CD4-positive, CD25-positive, alpha-beta regulatory T cell (primary cell): ENCODE measurements around the gene ACAT1. TPM values are rescaled to one million over a fixed set of nuclear protein-coding genes. Genes with fewer than 3 reads are reported as not detected.
"Not testable (repeated sequence)": the region's sequence is repeated elsewhere in the genome, so short reads cannot be mapped to it uniquely, and the experiment has no call there.

Experiments used
- ATAC-seq, 2 donors: fragments of 150-1000 bp; cut with Tn5 transposase; one replicate each; pipeline ENCODE4 v1.10.0; 2021; ENCODE audit warnings: low read depth in 2 of 2, moderate number of reproducible peaks in 2 of 2, moderate library complexity in 1 of 2
- DNase-seq, 3 donors: peaks; one replicate each; pipeline versions ENCODE4 v3.0.0 to v3.0.0-alpha.2; 2012 to 2022; ENCODE audit warnings: mixed read lengths in 1 of 3
- H3K27ac ChIP-seq: one replicate; pipeline ENCODE4 v1.7.0; 2013; ENCODE audit warnings: mild to moderate bottlenecking, low read length; ENCODE audit not compliant: insufficient read depth, poor library complexity, severe bottlenecking
- H3K27me3 ChIP-seq: one replicate; pipeline ENCODE4 v1.7.0; 2013; ENCODE audit warnings: low read length; ENCODE audit not compliant: control insufficient read depth, insufficient read depth
- H3K36me3 ChIP-seq: one replicate; pipeline ENCODE4 v1.7.0; 2013; ENCODE audit warnings: mild to moderate bottlenecking, low read length, moderate library complexity; ENCODE audit not compliant: control insufficient read depth, insufficient read depth
- H3K4me1 ChIP-seq: 2 replicates; pipeline ENCODE4 v1.7.0; 2013; ENCODE audit warnings: mild to moderate bottlenecking, low read length; ENCODE audit not compliant: insufficient read depth, control insufficient read depth, poor library complexity, severe bottlenecking
- H3K4me3 ChIP-seq: one replicate; pipeline ENCODE4 v1.7.0; 2013; ENCODE audit warnings: low read depth, mild to moderate bottlenecking, low read length, moderate library complexity
- H3K9me3 ChIP-seq, 2 experiments: 1 replicate in 1 of 2; 2 replicates in 1 of 2; pipeline ENCODE4 v1.7.0; 2013; ENCODE audit warnings: low read length in 2 of 2, mild to moderate bottlenecking in 1 of 2, moderate library complexity in 1 of 2; ENCODE audit not compliant: control insufficient read depth in 2 of 2
- H3K27ac Mint-ChIP-seq, 3 donors: one replicate each; pipeline ENCODE4 v1.8.0; 2020 to 2022; ENCODE audit warnings: mild to moderate bottlenecking in 3 of 3, mixed read lengths in 3 of 3, moderate library complexity in 2 of 3
- H3K27me3 Mint-ChIP-seq: one replicate; pipeline ENCODE4 v1.8.0; 2022; ENCODE audit warnings: mild to moderate bottlenecking, mixed read lengths
- H3K36me3 Mint-ChIP-seq: one replicate; pipeline ENCODE4 v1.8.0; 2020; ENCODE audit warnings: mixed read lengths
- H3K4me1 Mint-ChIP-seq, 4 donors: one replicate each; pipeline ENCODE4 v1.8.0; 2020 to 2022; ENCODE audit warnings: mixed read lengths in 4 of 4, mild to moderate bottlenecking in 1 of 4
- H3K4me3 Mint-ChIP-seq, 4 donors: one replicate each; pipeline ENCODE4 v1.8.0; 2020 to 2022; ENCODE audit warnings: mild to moderate bottlenecking in 4 of 4, mixed read lengths in 4 of 4, moderate library complexity in 3 of 4
- H3K9me3 Mint-ChIP-seq, 7 donors: one replicate each; pipeline ENCODE4 v1.8.0; 2020 to 2022; ENCODE audit warnings: mixed read lengths in 7 of 7, mild to moderate bottlenecking in 3 of 7, moderate library complexity in 2 of 7
- polyA plus RNA-seq, 4 donors: library from polyadenylated mRNA; unstranded; fragments of 300-500 nt; fragmentation: Illumina TruSeq; gene quantifications; one replicate each; pipeline ENCODE4 v1.2.3, GENCODE V29; 2021
- total RNA-seq: library from RNA; stranded (reverse); gene quantifications from one replicate; pipeline ENCODE4 v1.2.3, GENCODE V29; 2022

The ACAT1 gene
- total and polyA plus RNA-seq, 5 donors from 2014 or later = 19.0 to 52.6 (median 43.8) TPM

DNA sequence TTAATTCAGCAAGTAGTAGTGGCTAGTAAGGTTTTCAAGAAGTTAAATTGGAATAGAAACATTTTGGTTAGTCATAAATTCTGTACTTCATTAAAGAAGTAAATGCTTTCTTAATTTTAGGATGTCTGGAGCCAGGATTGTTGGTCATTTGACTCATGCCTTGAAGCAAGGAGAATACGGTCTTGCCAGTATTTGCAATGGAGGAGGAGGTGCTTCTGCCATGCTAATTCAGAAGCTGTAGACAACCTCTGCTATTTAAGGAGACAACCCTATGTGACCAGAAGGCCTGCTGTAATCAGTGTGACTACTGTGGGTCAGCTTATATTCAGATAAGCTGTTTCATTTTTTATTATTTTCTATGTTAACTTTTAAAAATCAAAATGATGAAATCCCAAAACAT, 25.8 kb downstream of the ACAT1 start:
- peaks cover 0 to 20% (median 12%) of the 10 kb centered on the region in 4 donors for H3K4me1 Mint-ChIP-seq
- peaks cover 4% of the 10 kb centered on the region for H3K4me1 ChIP-seq
- H3K27me3 Mint-ChIP-seq = no peaks in the 10 kb centered on the region
- no peaks in the 10 kb centered on the region for H3K27me3 ChIP-seq
- no peak overlapping the region for H3K4me3 ChIP-seq
- peaks cover 82% of the 10 kb centered on the region for H3K36me3 ChIP-seq
- no peak overlapping the region for H3K4me3 Mint-ChIP-seq
- no peak overlapping the region for H3K27ac Mint-ChIP-seq
- no peaks in the 10 kb centered on the region for H3K9me3 ChIP-seq
- H3K9me3 Mint-ChIP-seq = no peaks in the 10 kb centered on the region
- DNase-seq (no peak), ATAC-seq (no peak)
- H3K36me3 Mint-ChIP-seq = peaks cover 42% of the 10 kb centered on the region
- no peak overlapping the region for H3K27ac ChIP-seq

DNA sequence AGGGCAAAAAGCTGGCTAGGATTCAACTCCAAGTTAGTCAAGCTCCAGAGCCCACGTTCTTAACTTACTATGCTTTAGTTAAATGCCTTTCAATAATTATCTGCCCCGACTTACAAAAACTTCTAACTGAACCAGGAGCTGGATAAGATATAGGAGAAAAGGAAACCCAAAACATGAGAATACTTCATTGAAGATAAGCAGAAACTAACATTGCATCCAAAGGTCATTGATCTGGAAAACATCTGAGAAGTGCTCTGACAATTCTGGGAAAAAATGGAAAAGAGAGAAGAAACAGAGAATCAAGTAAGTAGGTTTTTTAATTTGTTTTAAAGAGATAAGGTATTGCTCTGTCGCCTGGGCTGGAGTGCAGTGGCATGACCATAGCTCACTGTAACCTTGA, 27.2 kb downstream of the ACAT1 start:
- Mint-ChIP-seq H3K4me1 (peaks cover 0 to 20% (median 12%) of the 10 kb centered on the region in 4 donors), H3K36me3 (peaks cover 46% of the 10 kb centered on the region), H3K27ac (peak overlapping the region in 1 of 3 donors; percentile 95), H3K9me3 (no peaks in the 10 kb centered on the region), H3K27me3 (no peaks in the 10 kb centered on the region), H3K4me3 (no peak overlapping the region)
- Histone ChIP-seq H3K27ac (no peak overlapping the region), H3K4me1 (peaks cover 4% of the 10 kb centered on the region), H3K4me3 (no peak overlapping the region), H3K27me3 (no peaks in the 10 kb centered on the region), H3K36me3 (peaks cover 77% of the 10 kb centered on the region), H3K9me3 (no peaks in the 10 kb centered on the region)
- DNase-seq (no peak), ATAC-seq (no peak)

DNA sequence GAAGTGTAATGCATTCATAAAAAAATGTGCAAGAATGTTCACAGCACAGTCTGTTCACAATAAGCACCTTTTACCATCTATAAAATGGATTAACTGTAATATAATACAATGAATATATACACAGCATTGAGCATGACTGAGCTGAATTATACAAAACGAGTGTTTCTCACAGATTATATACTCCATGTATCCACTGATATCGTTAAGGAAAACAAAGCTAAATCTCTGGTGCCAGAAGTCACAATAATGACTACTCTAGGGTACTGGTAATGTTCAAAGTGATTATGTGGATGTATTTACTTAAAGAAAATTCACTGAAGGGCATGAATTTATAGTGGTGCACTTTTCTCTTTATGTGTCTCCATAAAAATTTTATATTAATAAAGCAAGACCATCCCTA, 33.2 kb downstream of the ACAT1 start:
- peaks cover 78% of the 10 kb centered on the region for H3K36me3 ChIP-seq
- peaks cover 41% of the 10 kb centered on the region for H3K36me3 Mint-ChIP-seq
- peak overlapping the region in 1 of 3 donors; percentile 1 for H3K27ac Mint-ChIP-seq

DNA sequence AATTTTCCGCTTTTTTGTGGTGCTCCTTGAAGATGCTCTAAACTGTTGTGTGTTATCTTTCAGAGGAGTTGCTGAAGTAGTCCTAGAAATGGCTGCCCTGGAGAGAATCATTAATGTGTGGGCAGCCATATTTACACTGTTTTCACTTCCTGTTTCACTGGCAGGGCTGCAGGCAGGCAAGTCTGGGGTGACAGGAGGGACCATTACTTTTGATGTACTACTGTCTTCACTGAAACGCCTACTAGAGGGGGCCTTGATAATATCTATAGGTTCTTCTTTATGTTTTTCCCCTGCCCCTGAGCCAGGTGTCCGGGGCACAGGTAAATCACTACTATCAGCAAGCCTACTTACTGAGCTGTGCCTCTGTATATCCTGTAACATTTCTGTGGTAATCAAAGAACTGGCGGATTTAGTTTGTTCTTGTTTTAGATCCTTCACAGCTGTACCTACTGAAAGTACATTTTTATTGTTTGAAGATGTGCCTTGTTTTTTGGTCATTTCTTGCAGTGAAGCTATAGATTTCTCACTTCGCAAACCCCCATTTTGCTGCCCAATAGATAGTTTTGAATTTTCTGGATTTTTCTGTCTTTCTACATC, 39.7 kb downstream of the ACAT1 start:
- no peaks in the 10 kb centered on the region for H3K9me3 Mint-ChIP-seq
- Histone ChIP-seq H3K4me1 (no peaks in the 10 kb centered on the region), H3K36me3 (peaks cover 84% of the 10 kb centered on the region), H3K27me3 (no peaks in the 10 kb centered on the region), H3K9me3 (no peaks in the 10 kb centered on the region), H3K4me3 (no peak overlapping the region), H3K27ac (no peak overlapping the region)
- peaks cover 31% of the 10 kb centered on the region for H3K36me3 Mint-ChIP-seq
- peaks cover 0 to 21% (median 6%) of the 10 kb centered on the region in 4 donors for H3K4me1 Mint-ChIP-seq
- DNase-seq (peak in 2 of 3 donors; percentile 5 to 47), ATAC-seq (peak; percentile 53 to 60)
- no peak overlapping the region for H3K4me3 Mint-ChIP-seq
- H3K27ac Mint-ChIP-seq = peak overlapping the region; percentile 57 to 93 (median 85)
- no peaks in the 10 kb centered on the region for H3K27me3 Mint-ChIP-seq

More for the DNA sequence above, 33.2 kb downstream of the ACAT1 start:
- no peaks in the 10 kb centered on the region for H3K9me3 ChIP-seq
- H3K27me3 Mint-ChIP-seq = no peaks in the 10 kb centered on the region
- no peaks in the 10 kb centered on the region for H3K9me3 Mint-ChIP-seq
- H3K4me1 Mint-ChIP-seq = peaks cover 0 to 6% (median 2%) of the 10 kb centered on the region in 4 donors
- no peak overlapping the region for H3K27ac ChIP-seq
- no peak overlapping the region for H3K4me3 Mint-ChIP-seq
- no peaks in the 10 kb centered on the region for H3K4me1 ChIP-seq
- no peaks in the 10 kb centered on the region for H3K27me3 ChIP-seq
- ATAC-seq = no peak
- H3K4me3 ChIP-seq = no peak overlapping the region
- DNase-seq = no peak

DNA sequence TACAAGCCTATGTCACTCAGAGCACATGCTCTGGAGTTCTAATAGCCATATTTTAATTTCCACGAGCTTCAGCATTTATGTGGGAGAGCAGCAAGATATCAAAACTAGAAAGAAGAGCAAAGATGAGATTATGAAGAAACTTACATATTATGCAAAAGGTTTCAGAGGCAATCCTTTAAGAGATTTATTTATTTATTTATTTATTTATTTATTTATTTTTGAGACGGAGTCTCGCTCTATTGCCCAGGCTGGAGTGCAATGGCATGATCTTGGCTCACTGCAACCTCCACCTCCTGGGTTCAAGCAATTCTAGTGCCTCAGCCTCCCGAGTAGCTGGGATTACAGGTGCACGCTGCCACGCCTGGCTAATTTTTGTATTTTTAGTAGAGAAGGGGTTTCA, 41.5 kb downstream of the ACAT1 start:
- H3K27ac Mint-ChIP-seq = not testable (repeated sequence)

DNA sequence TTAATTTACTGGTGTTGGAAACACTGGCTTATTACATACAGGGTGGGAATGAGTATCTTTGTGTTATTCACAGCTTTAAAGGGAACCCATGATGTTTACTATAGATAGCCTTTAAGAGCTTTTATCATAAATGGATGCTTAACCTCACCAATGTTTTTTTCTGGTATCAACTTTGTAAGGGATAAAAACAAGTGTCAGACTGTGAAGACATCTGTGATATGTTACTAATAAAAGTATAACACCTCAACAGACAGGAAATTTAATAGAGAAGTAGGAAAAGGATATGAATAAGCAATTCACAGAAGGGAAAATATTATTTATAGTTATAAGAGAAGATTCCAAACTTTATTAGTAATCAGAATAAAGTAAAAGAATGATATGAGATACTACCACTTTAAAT, 46.3 kb downstream of the ACAT1 start:
- Mint-ChIP-seq H3K27me3 (no peaks in the 10 kb centered on the region), H3K4me3 (no peak overlapping the region), H3K27ac (peak overlapping the region; percentile 56 to 83 (median 67)), H3K4me1 (peaks cover 9 to 30% (median 20%) of the 10 kb centered on the region in 4 donors), H3K36me3 (peaks cover 38% of the 10 kb centered on the region), H3K9me3 (no peaks in the 10 kb centered on the region)
- no peak for ATAC-seq
- DNase-seq = no peak
- Histone ChIP-seq H3K27ac (no peak overlapping the region), H3K9me3 (no peaks in the 10 kb centered on the region), H3K36me3 (peaks cover 67% of the 10 kb centered on the region), H3K27me3 (no peaks in the 10 kb centered on the region), H3K4me3 (no peak overlapping the region), H3K4me1 (no peaks in the 10 kb centered on the region)

More for the DNA sequence above, 41.5 kb downstream of the ACAT1 start:
- peaks cover 84% of the 10 kb centered on the region for H3K36me3 ChIP-seq
- H3K27me3 Mint-ChIP-seq, H3K9me3 ChIP-seq, H3K27ac ChIP-seq, H3K9me3 Mint-ChIP-seq, ATAC-seq, H3K4me1 ChIP-seq, H3K4me3 Mint-ChIP-seq, H3K4me3 ChIP-seq, DNase-seq, H3K27me3 ChIP-seq: not testable (repeated sequence)
- Mint-ChIP-seq H3K4me1 (peaks cover 0 to 21% (median 8%) of the 10 kb centered on the region in 4 donors), H3K36me3 (peaks cover 39% of the 10 kb centered on the region)

DNA sequence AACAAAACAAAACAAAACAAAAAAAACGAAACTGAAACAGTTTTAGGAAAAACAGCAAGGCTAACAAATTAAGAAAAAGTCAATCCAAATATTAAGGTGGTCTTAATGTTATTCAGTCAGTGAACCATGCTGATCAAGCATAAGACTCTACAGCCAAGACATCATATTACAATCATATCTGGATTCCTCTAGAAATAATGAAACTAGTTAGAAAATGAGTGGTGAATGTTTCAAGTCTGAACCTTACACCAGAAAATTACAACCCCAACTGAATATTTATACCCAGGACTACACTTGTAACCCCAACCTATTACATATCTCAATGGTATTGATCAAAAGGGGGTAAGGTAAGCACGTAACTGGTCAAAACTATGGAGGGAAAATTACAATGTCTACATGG, 48.8 kb downstream of the ACAT1 start:
- peak overlapping the region; percentile 45 to 95 (median 65) for H3K27ac Mint-ChIP-seq
- Histone ChIP-seq H3K4me3 (no peak overlapping the region), H3K27ac (no peak overlapping the region), H3K36me3 (peaks cover 69% of the 10 kb centered on the region), H3K27me3 (no peaks in the 10 kb centered on the region), H3K4me1 (no peaks in the 10 kb centered on the region), H3K9me3 (no peaks in the 10 kb centered on the region)
- DNase-seq (peak in 1 of 3 donors; percentile 6), ATAC-seq (no peak)
- H3K27me3 Mint-ChIP-seq = no peaks in the 10 kb centered on the region
- peak overlapping the region in 1 of 4 donors; percentile 59 for H3K4me3 Mint-ChIP-seq
- peaks cover 13 to 34% (median 20%) of the 10 kb centered on the region in 4 donors for H3K4me1 Mint-ChIP-seq
- H3K36me3 Mint-ChIP-seq = peaks cover 47% of the 10 kb centered on the region
- H3K9me3 Mint-ChIP-seq = no peaks in the 10 kb centered on the region

DNA sequence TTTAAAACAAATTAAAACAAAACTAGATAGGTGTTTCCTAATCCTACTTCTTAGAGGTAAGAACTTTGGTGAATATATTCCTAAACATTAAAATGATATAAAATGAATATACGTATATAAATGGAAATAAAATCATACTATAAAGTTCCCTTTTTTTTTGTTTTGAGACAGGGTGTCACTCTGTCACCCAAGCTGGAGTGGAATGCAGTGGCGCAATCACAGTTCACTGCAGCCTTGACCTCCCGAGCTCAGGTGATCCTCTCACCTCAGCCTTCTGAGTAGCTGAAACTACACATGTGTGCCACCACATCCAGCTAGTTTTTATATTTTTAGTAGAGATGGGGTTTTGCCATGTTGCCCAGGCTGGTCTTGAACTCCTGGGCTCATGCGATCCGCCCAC, 56.2 kb downstream of the ACAT1 start:
- H3K27me3 ChIP-seq = no peaks in the 10 kb centered on the region
- H3K4me3 ChIP-seq = no peak overlapping the region
- Mint-ChIP-seq H3K4me1 (peaks cover 0 to 21% (median 8%) of the 10 kb centered on the region in 4 donors), H3K27ac (no peak overlapping the region), H3K27me3 (no peaks in the 10 kb centered on the region), H3K4me3 (no peak overlapping the region), H3K9me3 (peaks cover 0 to 2% (median 0%) of the 10 kb centered on the region in 7 donors), H3K36me3 (peaks cover 46% of the 10 kb centered on the region)
- ATAC-seq (no peak), DNase-seq (no peak)
- H3K36me3 ChIP-seq = peaks cover 82% of the 10 kb centered on the region
- H3K4me1 ChIP-seq = no peaks in the 10 kb centered on the region
- H3K9me3 ChIP-seq = no peaks in the 10 kb centered on the region
- no peak overlapping the region for H3K27ac ChIP-seq
